HK-2 (cell line): ENCODE results near the gene SEMA4A.
A peak's percentile ranks its signal among the peaks of the same experiment; 100 is the strongest.
"Not testable (repeated sequence)": the region's sequence is repeated elsewhere in the genome, so short reads cannot be mapped to it uniquely, and the experiment has no call there.

Experiments
- DNase-seq: peaks from one replicate; pipeline ENCODE4 v3.0.0-alpha.2; 2018; ENCODE audit not compliant: unreplicated experiment

Gene SEMA4A

GRCh38 chr1:156119503-156120209 is 33.7 kb upstream of the SEMA4A start:
- no peak for DNase-seq

- no peak for DNase-seq
Measured at GRCh38 chr1:156120318-156120717, 33.1 kb upstream of the SEMA4A start.

GRCh38 chr1:156121005-156121404 is 32.4 kb upstream of the SEMA4A start:
- not testable (repeated sequence) for DNase-seq

- DNase-seq: no peak
Measured at GRCh38 chr1:156121457-156121856, 31.9 kb upstream of the SEMA4A start.

GRCh38 chr1:156122086-156122485 is 31.3 kb upstream of the SEMA4A start:
- DNase-seq: no peak

GRCh38 chr1:156122519-156123355 is 30.6 kb upstream of the SEMA4A start:
- DNase-seq: peak; percentile 82

- peak; percentile 94 for DNase-seq
Measured at GRCh38 chr1:156123356-156124196, 29.8 kb upstream of the SEMA4A start.

- no peak for DNase-seq
Measured at GRCh38 chr1:156124557-156125483, 28.6 kb upstream of the SEMA4A start.

GRCh38 chr1:156125544-156125943 is 27.8 kb upstream of the SEMA4A start:
- DNase-seq: not testable (repeated sequence)

- peak; percentile 94 for DNase-seq
Measured at GRCh38 chr1:156126043-156126629, 27.2 kb upstream of the SEMA4A start.

GRCh38 chr1:156126630-156127534 is 26.5 kb upstream of the SEMA4A start:
- DNase-seq: peak; percentile 72

GRCh38 chr1:156128308-156128653 is 25.1 kb upstream of the SEMA4A start:
- no peak for DNase-seq

GRCh38 chr1:156128654-156129597 is 24.5 kb upstream of the SEMA4A start:
- DNase-seq: no peak

GRCh38 chr1:156129687-156130577 is 23.5 kb upstream of the SEMA4A start:
- peak; percentile 94 for DNase-seq

- DNase-seq: no peak
Measured at GRCh38 chr1:156130578-156130942, 22.8 kb upstream of the SEMA4A start.

GRCh38 chr1:156134716-156135435 is 18.5 kb upstream of the SEMA4A start:
- no peak for DNase-seq
